HG03457 (cell line): ENCODE results near the gene CYP24A1.

Experiments
- ATAC-seq: cut with Tn5 transposase; IDR thresholded peaks from one replicate; pipeline ENCODE4 v1.9.1; 2021; ENCODE audit warnings: moderate number of reproducible peaks; ENCODE audit not compliant: unreplicated experiment

The CYP24A1 gene

GRCh38 chr20:54204063-54204462 lies 30.3 kb upstream of the CYP24A1 start:
- ATAC-seq = no peak

DNA sequence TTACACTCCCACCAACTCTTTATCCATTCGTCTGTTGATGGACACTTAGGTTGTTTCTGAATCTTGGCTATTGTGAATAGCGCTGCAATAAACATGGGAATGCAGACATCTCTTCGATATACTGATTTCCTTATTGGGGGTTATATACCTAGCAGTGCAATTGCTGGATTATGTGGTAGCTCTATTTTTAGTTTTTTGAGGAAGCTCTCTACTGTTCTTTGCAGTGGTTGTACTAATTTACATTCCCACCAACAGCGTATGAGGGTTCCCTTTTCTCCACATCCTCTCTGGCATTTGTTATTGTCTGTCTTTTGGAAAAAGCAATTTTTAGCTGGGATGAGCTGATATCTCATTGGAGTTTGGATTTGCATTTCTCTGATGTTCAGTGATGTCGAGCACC lies 29.5 kb upstream of the CYP24A1 start:
- ATAC-seq = no peak

GRCh38 chr20:54201268-54201846 lies 27.6 kb upstream of the CYP24A1 start:
- ATAC-seq = no peak

DNA sequence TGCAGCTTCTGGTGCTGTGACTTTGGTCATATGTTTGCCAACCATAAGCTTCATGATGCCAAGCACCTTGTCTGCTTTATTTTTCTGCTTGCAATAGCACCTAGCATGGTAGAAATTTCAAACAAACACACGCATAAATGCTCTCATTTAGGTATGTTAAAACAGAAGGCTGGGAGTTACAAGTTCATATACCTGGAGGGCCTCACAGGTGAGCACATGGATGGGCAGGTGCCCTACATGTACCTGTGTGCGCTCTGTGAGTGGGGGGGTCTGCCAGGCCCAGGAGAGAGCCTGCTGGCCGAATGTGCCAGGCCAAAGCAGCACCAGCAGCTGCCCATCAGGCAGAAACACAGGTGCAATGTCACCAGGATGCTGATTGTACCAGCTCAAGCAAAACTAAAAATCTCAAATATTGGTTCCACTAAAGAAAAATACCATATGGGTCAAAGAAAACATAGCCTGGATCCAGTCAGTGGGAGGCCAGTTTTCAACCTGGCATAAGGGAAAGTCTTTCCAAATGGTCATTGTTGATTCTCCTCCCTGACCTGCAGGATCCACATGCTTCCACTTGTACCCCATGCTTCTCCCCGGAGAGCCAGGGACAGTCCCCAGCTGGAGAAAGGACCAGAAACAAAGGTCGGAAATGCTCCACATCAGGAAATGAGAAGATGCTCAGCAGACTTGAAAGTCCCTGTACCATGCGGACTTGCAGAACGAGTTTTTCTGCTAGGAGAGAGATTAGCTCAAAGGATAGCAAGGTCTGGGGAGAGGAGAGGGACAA lies 26.9 kb upstream of the CYP24A1 start:
- ATAC-seq = no peak

- ATAC-seq = no peak
These were observed 26.0 kb upstream of the CYP24A1 start for GRCh38 chr20:54199721-54200176.

DNA sequence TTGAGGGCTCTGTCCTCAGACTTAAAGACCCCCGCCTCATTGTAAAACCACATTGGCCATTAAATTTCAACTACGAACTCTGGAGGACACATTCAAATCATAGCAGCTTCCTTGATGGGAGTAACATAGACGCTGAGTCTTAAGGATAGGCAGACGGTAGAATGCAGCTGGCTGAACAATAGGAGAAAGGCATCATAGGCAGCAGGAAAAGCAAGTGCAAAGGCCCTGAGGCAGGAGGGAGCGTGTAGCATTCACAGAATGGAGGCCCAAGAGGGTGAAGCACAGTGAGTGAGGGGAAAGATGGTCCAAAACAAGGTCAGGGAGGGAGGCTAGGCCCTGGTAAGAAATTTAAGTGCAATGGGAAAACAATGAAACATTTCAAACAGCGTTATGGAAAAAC lies 25.5 kb upstream of the CYP24A1 start:
- ATAC-seq = no peak

GRCh38 chr20:54197621-54198604 lies 24.1 kb upstream of the CYP24A1 start:
- no peak for ATAC-seq

- no peak for ATAC-seq
These were observed 22.0 kb upstream of the CYP24A1 start for GRCh38 chr20:54195483-54196472.

DNA sequence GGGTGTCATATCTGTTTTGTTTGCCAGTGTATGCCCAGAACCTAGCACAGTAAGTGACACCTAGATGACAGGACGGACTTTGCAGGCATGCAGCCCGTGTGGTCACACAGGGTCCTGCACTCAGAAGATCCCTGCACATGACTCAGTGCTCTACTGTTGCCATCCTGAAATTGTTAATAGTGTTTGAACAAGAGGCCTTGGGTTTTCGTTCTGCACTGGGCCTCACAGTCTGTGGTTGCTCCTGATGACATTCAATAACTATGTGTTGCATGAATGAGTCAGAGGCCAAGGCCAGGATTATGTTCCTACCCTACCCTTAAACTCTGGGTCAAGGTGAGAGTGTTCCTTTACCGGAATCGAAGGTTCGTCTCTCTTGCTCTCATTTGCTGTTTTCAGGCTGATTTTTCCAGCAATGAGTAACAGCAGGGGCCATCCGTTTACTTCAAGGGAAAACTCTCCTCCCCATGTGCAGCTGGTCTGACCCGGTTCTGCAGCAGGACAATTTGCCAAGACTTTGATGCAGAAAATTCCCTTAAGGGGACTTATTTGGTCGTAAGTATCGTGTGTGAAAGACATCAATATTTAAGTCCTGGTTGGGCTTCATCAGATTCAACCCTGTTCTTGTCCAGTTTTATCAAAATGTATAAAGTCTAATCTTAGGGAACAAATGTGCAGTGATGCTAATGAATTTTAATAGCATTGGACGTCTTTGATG lies 21.1 kb upstream of the CYP24A1 start:
- ATAC-seq = no peak

GRCh38 chr20:54193817-54194216 lies 20.0 kb upstream of the CYP24A1 start:
- ATAC-seq = no peak

DNA sequence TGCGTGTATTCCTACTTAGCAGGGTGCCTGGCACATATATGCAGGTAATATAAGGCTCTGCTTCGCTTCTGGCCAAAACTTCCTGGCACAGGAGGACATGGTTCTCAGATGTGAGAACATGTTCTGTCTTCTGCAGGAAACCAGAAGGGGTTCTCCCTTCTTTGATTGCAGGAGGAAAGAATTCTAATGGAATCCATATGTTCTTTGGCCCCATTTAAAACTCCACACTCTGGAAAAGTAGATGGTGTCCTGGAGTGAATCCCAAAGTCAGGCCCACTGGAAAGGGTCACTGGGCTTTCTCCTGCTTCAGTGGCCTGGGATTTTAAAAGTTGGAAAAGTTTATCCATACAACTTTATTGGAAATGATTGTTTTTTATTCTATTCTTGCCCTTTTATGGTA lies 16.4 kb upstream of the CYP24A1 start:
- no peak for ATAC-seq

GRCh38 chr20:54189630-54190029 lies 15.8 kb upstream of the CYP24A1 start:
- ATAC-seq = no peak

DNA sequence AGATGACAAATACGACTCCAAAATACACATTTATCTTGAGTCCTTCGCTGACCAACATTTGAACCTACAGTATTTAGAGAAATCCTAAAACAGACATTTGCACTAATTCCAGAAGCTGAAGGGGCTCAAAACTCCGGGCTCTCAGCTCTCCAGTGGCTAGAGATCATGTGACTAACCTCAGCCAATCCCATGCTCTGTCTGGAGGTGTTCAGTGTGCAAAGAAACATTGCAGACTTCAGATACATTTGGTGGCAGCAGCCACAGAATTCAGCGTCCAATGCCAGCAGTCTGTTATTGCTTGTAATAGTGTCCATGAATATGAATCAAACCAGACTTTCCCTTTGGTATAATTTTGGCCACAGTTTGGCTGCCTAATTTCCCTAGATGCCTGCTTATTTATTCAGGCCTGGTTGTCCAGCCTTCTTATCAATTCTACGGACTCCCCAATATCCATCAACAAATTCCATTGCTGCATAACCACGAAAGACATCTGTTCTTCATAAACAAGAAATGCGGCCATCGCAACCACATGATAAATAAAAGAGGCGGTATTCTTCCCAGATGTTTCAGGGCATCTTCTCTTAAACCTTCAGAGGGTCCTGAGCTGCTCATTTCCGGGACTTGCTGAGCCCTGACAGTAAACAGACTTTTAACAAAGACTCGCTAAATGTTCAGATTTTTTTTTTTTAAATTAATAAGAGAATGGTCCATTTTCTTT lies 14.5 kb upstream of the CYP24A1 start:
- no peak for ATAC-seq

- ATAC-seq = no peak
These were observed 11.3 kb upstream of the CYP24A1 start for GRCh38 chr20:54184904-54185626.

- ATAC-seq = no peak
These were observed 10.3 kb upstream of the CYP24A1 start for GRCh38 chr20:54184071-54184470.

DNA sequence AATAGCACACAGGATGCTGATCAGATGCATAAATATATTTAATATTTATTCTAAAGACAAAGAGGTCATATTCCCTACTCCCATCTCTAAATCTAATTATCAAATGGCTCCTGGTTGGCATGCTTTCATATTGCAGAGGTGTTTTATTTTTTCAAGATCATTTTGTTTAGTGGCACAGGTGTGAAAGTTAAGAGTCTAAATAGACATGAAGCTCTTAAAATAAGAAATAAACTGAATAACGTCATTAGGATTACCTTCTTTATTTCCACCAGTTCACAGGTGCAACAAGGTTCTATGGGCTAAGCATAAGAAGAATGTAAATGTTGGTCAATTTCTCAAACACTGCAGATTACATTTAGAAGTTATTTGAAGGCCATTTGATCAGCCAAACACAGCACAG lies 7.1 kb upstream of the CYP24A1 start:
- ATAC-seq = no peak

DNA sequence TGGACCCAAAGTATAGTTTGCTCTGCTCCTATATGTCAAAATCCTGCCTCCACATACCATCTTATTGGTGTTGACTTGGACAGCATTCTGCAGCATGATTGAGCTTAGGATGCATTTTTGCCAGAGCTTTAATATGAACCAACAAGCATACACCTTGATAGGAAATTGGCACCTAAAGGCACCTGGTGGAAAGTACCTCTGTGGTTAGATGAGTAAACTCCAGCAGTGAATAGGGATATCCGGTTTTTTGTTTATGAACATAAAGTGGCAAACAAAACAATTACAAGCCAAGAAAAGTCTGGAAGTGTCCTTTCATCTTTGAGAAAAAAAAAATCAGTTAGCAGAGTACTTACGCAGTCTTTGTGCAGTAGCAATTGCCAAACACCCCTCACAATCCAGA lies 6.2 kb upstream of the CYP24A1 start:
- no peak for ATAC-seq

- ATAC-seq = no peak
These were observed 4.5 kb upstream of the CYP24A1 start for GRCh38 chr20:54178256-54178655.
